ENCODE measurements around the gene MINDY4.

The MINDY4 gene

GRCh38 chr7:30771174-30771879 is at the start of gene MINDY4:
TSS of gene MINDY4 (plus strand) at chr7:30771417. CDS start at chr7:30771494, 77 bp downstream.
- DNase-seq = peak; percentile 70 to 77

GRCh38 chr7:30722187-30722586 is 49.0 kb upstream of the MINDY4 start:
- DNase-seq = no peak

- no peak for DNase-seq
Measured at GRCh38 chr7:30722671-30723070, 48.5 kb upstream of the MINDY4 start.

GRCh38 chr7:30723776-30724175 is 47.4 kb upstream of the MINDY4 start:
- no peak for DNase-seq

GRCh38 chr7:30726296-30727006 is 44.8 kb upstream of the MINDY4 start:
- peak in 1 of 2 donors; percentile 17 for DNase-seq

GRCh38 chr7:30727061-30727945 is 43.9 kb upstream of the MINDY4 start:
- peak; percentile 41 to 64 for DNase-seq

- DNase-seq = no peak
Measured at GRCh38 chr7:30728591-30729100, 42.6 kb upstream of the MINDY4 start.

- DNase-seq = no peak
Measured at GRCh38 chr7:30729642-30730041, 41.6 kb upstream of the MINDY4 start.

GRCh38 chr7:30730097-30730496 is 41.1 kb upstream of the MINDY4 start:
- DNase-seq = no peak

- no peak for DNase-seq
Measured at GRCh38 chr7:30730996-30731395, 40.2 kb upstream of the MINDY4 start.

- no peak for DNase-seq
Measured at GRCh38 chr7:30731581-30731980, 39.6 kb upstream of the MINDY4 start.

- no peak for DNase-seq
Measured at GRCh38 chr7:30732606-30733005, 38.6 kb upstream of the MINDY4 start.

- DNase-seq = no peak
Measured at GRCh38 chr7:30733216-30733615, 38.0 kb upstream of the MINDY4 start.

GRCh38 chr7:30733691-30734090 is 37.5 kb upstream of the MINDY4 start:
- DNase-seq = no peak

GRCh38 chr7:30734497-30734896 is 36.7 kb upstream of the MINDY4 start:
- DNase-seq = no peak

- no peak for DNase-seq
Measured at GRCh38 chr7:30735631-30736030, 35.6 kb upstream of the MINDY4 start.

- DNase-seq = no peak
Measured at GRCh38 chr7:30736291-30736690, 34.9 kb upstream of the MINDY4 start.

GRCh38 chr7:30738026-30738915 is 32.9 kb upstream of the MINDY4 start:
- DNase-seq = no peak

- DNase-seq = no peak
Measured at GRCh38 chr7:30739691-30740090, 31.5 kb upstream of the MINDY4 start.

GRCh38 chr7:30740417-30741181 is 30.6 kb upstream of the MINDY4 start:
- DNase-seq = peak; percentile 66 to 77

- no peak for DNase-seq
Measured at GRCh38 chr7:30741289-30741688, 29.9 kb upstream of the MINDY4 start.
